GM12891 (cell line): ENCODE measurements around the gene FARP2.

ENCODE experiments used
- POLR2A ChIP-seq: IDR thresholded peaks from 2 replicates; pipeline ENCODE4 v1.6.1; 2011; ENCODE audit warnings: low read depth, low read length, control low read depth
- POLR2AphosphoS5 ChIP-seq: IDR thresholded peaks from 2 replicates; pipeline ENCODE4 v1.6.1; 2011; ENCODE audit warnings: low read depth, low read length, control low read depth
- SPI1 ChIP-seq: IDR thresholded peaks from 2 replicates; pipeline ENCODE4 v1.6.1; 2011; ENCODE audit warnings: low read depth, low read length, control low read depth
- TAF1 ChIP-seq: IDR thresholded peaks from 2 replicates; pipeline ENCODE4 v1.6.1; 2011; ENCODE audit warnings: low read depth, low read length, control low read depth

DNA sequence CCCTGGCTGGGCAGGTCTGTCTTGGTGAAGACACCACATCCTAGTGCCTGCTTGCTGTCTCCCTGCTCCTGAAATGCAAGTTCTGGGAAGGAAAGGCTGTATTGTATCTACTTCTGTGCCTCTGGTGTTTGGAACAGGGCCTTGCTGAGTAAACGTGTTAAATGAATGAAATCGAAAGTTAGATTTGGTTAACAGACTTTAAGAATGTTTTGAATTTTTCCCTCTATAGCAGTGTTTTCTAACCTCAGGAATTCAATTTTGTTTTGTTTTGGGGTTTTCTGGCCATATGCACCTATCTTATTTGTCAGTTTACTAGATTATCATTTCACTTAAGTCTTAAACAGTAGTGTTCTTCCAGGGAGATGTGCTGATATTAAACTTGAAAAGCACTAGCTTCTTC lies 20.7 kb downstream of the FARP2 start:
- TF ChIP-seq POLR2A (no peak), POLR2AphosphoS5 (no peak), TAF1 (no peak), SPI1 (no peak)
